G401 (cell line): ENCODE measurements around the gene DTNB. TPM values are rescaled to one million over a fixed set of nuclear protein-coding genes. Genes with fewer than 3 reads are reported as not detected.
"Not testable (repeated sequence)": the region's sequence is repeated elsewhere in the genome, so short reads cannot be mapped to it uniquely, and the experiment has no call there.

Experiments used
- DNase-seq: peaks from one replicate; pipeline ENCODE4 v3.0.0-alpha.2; 2015; ENCODE audit warnings: low spot score
- in situ Hi-C: cut with HindIII; loops from 2 replicates; pipeline ENCODE4 v1.10.0; 2016; ENCODE audit warnings: low sequenced_read_pairs, mixed read lengths
- total RNA-seq: library from RNA; depleted of rRNA; stranded (reverse); fragments of >200 nt; shearing (Covaris generic); gene quantifications from 2 replicates; pipeline ENCODE4 v1.2.3, GENCODE V29; 2014

The DTNB gene
- total RNA-seq, 1 experiment from 2014 or later = 21.2 TPM

- in situ Hi-C loops = no loop called here
- DNase-seq = no peak
Measured at GRCh38 chr2:25685741-25686140, 12.4 kb upstream of the DTNB start.

GRCh38 chr2:25684577-25685473 lies 11.4 kb upstream of the DTNB start:
- in situ Hi-C loops = no loop called here
- peak; percentile 64 for DNase-seq

GRCh38 chr2:25682082-25682481 lies 8.7 kb upstream of the DTNB start:
- no peak for DNase-seq
- in situ Hi-C loops = no loop called here

- in situ Hi-C loops = no loop called here
- DNase-seq = no peak
Measured at GRCh38 chr2:25677877-25678276, 4.5 kb upstream of the DTNB start.

GRCh38 chr2:25674077-25674362 lies 643 bp upstream of the DTNB start:
- in situ Hi-C loops = no loop called here
- DNase-seq = peak; percentile 64

- peak; percentile 82 for DNase-seq
- in situ Hi-C loops = no loop called here
Measured at GRCh38 chr2:25672494-25673299, 680 bp downstream of the DTNB start.

DNA sequence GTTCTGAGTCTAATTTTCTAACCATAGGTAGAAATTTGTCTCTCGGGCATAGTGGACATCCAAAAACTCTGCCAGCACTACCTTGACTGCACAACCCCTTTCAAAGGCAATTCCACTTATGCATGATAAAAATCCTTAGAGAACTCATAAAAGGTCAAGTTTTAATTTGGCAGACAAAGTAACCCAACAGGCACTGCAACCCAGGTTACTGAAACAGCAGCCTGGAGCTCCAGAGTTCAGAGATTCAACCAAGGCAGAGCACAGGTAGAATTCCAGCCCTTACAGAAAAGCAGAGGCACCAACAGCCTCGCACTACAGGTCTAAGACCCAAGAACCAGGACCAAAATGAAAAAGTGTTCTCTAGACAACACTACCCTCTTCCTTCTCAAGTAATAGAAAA lies 1.8 kb downstream of the DTNB start:
- no peak for DNase-seq
- in situ Hi-C loops = no loop called here

DNA sequence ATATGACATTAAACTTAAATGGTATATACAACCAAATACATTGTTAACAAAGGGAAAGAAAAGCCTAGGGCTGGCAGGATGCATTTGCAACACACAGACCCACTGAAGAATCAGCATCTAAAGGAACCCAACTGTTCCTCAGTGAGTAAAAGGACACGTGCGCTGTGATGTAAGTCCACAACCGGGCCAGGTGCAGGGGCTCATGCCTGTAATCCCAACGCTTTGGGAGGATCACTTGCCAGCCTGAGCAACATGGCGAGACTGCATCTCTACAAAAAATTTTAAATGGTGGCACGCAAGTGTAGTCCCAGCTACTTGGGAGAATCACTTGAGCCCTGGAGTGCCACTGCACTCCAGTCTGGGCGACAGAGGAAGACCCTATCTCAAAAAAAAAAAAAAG lies 3.9 kb downstream of the DTNB start:
- no peak for DNase-seq
- in situ Hi-C loops = no loop called here

- DNase-seq = no peak
- in situ Hi-C loops = no loop called here
Measured at GRCh38 chr2:25666218-25666617, 7.2 kb downstream of the DTNB start.

GRCh38 chr2:25665429-25665828 lies 7.9 kb downstream of the DTNB start:
- in situ Hi-C loops, DNase-seq: not testable (repeated sequence)

- DNase-seq = no peak
- in situ Hi-C loops = no loop called here
Measured at GRCh38 chr2:25664965-25665307, 8.4 kb downstream of the DTNB start.

GRCh38 chr2:25664183-25664964 lies 9.0 kb downstream of the DTNB start:
- in situ Hi-C loops = no loop called here
- peak; percentile 50 for DNase-seq

DNA sequence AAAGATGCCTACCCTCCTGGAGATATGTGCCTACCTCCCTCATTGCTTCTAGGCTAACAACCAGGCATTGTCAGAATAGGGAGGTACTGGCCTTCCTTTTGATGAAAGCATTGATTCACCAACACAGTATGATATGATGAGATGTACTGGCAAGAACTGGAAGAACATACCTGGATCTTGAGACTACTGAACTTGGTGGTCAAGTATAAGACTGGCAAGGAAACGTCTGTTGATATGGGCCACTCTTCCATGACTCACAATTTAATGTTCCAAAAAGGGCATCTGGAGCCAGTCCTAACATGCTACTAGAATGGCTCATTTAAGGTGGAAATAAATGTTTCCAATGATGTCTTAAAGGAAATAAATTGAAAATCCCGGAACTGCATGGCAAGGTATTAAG lies 18.1 kb downstream of the DTNB start:
- no peak for DNase-seq
- in situ Hi-C loops = no loop called here

GRCh38 chr2:25654801-25655200 lies 18.6 kb downstream of the DTNB start:
- DNase-seq = no peak
- in situ Hi-C loops = no loop called here

DNA sequence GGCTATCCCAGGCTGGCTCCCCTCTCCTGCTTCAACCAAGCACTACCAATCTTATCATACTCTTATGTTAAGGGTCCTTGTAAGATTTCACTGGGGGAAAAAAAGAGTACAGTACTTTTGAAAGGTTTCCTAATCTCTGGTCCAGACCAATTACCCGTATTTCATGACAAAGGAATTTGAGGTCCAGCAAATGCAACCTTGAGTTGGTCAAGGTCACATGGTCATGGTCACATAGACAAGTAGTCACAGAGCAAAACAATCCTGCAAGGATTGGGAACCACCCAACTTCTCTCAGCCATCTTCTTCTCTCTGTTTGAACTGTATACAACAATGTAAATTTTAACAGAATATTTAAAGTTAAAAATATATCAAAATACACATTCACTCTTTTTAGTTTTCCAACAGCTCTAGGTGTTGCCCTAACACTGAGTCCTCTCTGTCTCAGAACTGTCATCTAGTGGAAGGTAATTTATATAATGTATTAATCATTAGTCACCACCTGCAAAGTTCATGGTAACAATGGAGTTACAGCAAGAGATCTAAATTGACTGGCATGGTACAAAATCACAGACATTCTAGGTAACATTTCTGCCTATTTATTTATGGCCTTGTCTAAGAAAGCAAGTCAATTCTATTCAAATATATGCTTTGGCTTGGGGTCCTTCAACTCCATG lies 21.5 kb downstream of the DTNB start:
- no peak for DNase-seq
- in situ Hi-C loops = no loop called here

DNA sequence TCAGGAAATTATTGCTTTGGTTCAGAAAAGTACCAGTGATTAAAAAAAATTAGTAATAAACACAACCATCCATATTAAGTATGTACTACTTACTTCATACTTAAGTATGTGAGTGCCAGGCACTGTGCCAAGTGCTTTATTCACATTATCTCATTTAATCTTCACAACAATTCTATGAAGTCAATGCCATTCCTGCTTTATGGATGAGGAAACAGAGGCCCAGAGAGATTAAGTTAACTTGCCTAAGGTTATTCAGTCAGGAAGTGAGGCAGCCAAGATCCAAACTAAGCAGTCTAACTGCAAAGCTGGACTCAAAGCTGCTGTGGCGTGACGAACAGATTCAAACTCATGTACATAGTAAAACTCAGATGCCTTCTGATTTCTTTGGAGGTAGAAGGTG lies 22.3 kb downstream of the DTNB start:
- in situ Hi-C loops = no loop called here

GRCh38 chr2:25650256-25650655 lies 23.1 kb downstream of the DTNB start:
- in situ Hi-C loops = no loop called here
- no peak for DNase-seq

More for the DNA sequence above, 22.3 kb downstream of the DTNB start:
- no peak for DNase-seq

GRCh38 chr2:25649786-25650185 lies 23.6 kb downstream of the DTNB start:
- DNase-seq = no peak
- in situ Hi-C loops = no loop called here

GRCh38 chr2:25642298-25642697 lies 31.1 kb downstream of the DTNB start:
- in situ Hi-C loops = no loop called here

More at GRCh38 chr2:25642298-25642697, 31.1 kb downstream of the DTNB start:
- no peak for DNase-seq
